Measurements from ENCODE around the gene UBE2L3.
"Not testable (repeated sequence)": the region's sequence is repeated elsewhere in the genome, so short reads cannot be mapped to it uniquely, and the experiment has no call there.

UBE2L3 gene

GRCh38 chr22:21573293-21573734, 5.8 kb downstream of the UBE2L3 start:
- DNase-seq = no peak

- DNase-seq = no peak
Measured at GRCh38 chr22:21573750-21574494, 6.4 kb downstream of the UBE2L3 start.

- DNase-seq = no peak
Measured at GRCh38 chr22:21579474-21579851, 11.9 kb downstream of the UBE2L3 start.

- not testable (repeated sequence) for DNase-seq
Measured at GRCh38 chr22:21580623-21581007, 13.1 kb downstream of the UBE2L3 start.

- not testable (repeated sequence) for DNase-seq
Measured at GRCh38 chr22:21581009-21581713, 13.6 kb downstream of the UBE2L3 start.

GRCh38 chr22:21582801-21583740, 15.6 kb downstream of the UBE2L3 start:
- DNase-seq = no peak

GRCh38 chr22:21585389-21585788, 17.9 kb downstream of the UBE2L3 start:
- DNase-seq = no peak

- peak; percentile 18 for DNase-seq
Measured at GRCh38 chr22:21587803-21588611, 20.5 kb downstream of the UBE2L3 start.

GRCh38 chr22:21589396-21589795, 21.9 kb downstream of the UBE2L3 start:
- DNase-seq = no peak

- no peak for DNase-seq
Measured at GRCh38 chr22:21590809-21591641, 23.5 kb downstream of the UBE2L3 start.

- DNase-seq = no peak
Measured at GRCh38 chr22:21591695-21592094, 24.2 kb downstream of the UBE2L3 start.

- DNase-seq = no peak
Measured at GRCh38 chr22:21592422-21592821, 24.9 kb downstream of the UBE2L3 start.

GRCh38 chr22:21593406-21594232, 26.1 kb downstream of the UBE2L3 start:
- DNase-seq = no peak

- DNase-seq = no peak
Measured at GRCh38 chr22:21594865-21595452, 27.4 kb downstream of the UBE2L3 start.

GRCh38 chr22:21596356-21597135, 29.0 kb downstream of the UBE2L3 start:
- not testable (repeated sequence) for DNase-seq

- DNase-seq = no peak
Measured at GRCh38 chr22:21598302-21598701, 30.8 kb downstream of the UBE2L3 start.

- no peak for DNase-seq
Measured at GRCh38 chr22:21599053-21599893, 31.8 kb downstream of the UBE2L3 start.

GRCh38 chr22:21602579-21602978, 35.1 kb downstream of the UBE2L3 start:
- no peak for DNase-seq
